RWPE1 (cell line): ENCODE data around the gene LEF1.

Experiments used
- CTCF ChIA-PET: fragments of 350-600 bp; sonication (Branson Sonifier 250); formaldehyde crosslinking; extraction: SDS; loops from one replicate; lab custom pipeline; 2021; lab: Yijun Ruan, JAX
- POLR2A ChIA-PET: fragments of 400-600 bp; formaldehyde crosslinking; extraction: SDS; loops from one replicate; lab custom pipeline; 2020; ENCODE audit warnings: antibody characterized with exemption; ENCODE audit not compliant: low non-redundant PET; lab: Yijun Ruan, JAX
- DNase-seq: peaks from one replicate; pipeline ENCODE4 v3.0.0; 2012; ENCODE audit warnings: low spot score
- H3K27ac ChIP-seq: fragments of 450-650 bp; 2 replicates; pipeline ENCODE4 v1.5.1; 2017
- TF ChIP-seq, protein P1 (sequence below): fragments of 450-650 bp; conservative IDR thresholded peaks from 2 replicates; pipeline ENCODE4 v1.5.1; 2017; ENCODE audit warnings: low read depth, mild to moderate bottlenecking

The LEF1 gene

DNA sequence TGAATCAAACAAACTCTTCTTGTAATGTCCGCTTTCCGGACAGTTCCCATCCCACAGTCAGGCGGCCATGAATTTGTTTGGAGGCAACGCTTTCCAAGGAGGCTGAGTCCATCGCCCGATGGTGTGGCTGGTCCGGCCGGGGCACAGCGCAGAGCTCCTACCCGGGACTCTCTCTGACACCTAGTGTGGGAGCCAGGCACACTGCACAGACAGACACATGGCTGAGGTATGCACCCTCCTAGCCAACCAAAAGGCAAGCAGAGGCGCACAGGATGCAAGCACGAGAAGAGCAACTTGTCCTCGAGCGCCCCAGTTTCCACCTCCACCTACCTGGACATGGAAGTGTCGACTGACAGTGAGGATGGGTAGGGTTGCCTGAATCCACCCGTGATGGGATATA, 87.5 kb downstream of the LEF1 start:
- no peak overlapping the region for H3K27ac ChIP-seq
- POLR2A ChIA-PET = no interaction called here
- CTCF ChIA-PET = no interaction called here
- TF ChIP-seq, protein P1, sequence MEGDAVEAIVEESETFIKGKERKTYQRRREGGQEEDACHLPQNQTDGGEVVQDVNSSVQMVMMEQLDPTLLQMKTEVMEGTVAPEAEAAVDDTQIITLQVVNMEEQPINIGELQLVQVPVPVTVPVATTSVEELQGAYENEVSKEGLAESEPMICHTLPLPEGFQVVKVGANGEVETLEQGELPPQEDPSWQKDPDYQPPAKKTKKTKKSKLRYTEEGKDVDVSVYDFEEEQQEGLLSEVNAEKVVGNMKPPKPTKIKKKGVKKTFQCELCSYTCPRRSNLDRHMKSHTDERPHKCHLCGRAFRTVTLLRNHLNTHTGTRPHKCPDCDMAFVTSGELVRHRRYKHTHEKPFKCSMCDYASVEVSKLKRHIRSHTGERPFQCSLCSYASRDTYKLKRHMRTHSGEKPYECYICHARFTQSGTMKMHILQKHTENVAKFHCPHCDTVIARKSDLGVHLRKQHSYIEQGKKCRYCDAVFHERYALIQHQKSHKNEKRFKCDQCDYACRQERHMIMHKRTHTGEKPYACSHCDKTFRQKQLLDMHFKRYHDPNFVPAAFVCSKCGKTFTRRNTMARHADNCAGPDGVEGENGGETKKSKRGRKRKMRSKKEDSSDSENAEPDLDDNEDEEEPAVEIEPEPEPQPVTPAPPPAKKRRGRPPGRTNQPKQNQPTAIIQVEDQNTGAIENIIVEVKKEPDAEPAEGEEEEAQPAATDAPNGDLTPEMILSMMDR = no peak
- no peak for DNase-seq

DNA sequence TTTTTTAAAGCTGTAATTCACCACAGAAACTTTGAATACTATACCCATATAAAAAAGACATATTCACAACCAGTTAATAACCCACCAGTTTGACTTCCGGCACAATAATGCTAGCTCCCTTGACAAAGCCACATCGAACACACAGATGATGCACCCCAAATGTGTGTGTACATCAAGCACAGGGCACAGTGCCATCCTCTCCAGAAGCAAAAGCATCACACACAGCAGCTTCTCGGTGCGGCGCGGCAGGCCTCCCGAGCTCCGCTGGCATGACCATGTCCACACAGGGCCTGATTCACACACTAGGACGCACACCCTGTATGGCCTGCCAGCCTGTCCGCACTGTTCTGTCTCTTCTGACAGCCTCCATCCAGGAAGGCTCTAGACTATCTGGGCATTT, 88.0 kb downstream of the LEF1 start:
- TF ChIP-seq, protein P1 = no peak
- no peak for DNase-seq
- no peak overlapping the region for H3K27ac ChIP-seq
- ChIA-PET CTCF (no interaction called here), POLR2A (no interaction called here)

DNA sequence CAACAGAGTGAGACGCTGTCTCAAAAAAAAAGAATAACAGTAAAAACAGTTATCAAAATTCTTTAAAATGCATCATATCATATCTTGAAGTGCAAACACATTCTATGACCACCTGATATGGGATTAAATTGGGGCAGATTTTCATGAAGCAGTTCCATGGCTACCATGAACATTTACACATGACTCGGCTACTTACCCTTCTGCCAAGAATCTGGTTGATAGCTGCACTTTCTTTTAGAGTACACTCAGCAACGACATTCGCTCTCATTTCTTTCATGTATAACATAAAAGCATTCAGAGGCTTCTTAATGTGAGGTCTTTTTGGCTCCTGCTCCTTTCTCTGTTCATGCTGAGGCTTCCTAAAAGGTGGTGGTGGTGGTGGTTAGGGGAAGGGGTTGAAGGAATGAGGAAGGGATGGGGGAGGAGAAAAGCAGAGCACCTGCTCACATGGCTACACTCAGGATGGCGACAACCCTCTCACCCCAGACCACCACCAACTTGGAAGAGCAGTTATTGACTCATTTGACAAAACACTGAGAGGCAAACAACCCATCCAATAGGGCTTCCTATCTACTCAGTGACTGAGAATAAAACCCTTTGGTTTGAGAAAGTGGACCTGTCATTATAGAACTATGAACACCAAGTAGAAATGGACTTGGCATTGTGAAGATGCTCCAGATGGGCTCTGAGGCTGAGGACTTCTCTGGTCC, 90.6 kb downstream of the LEF1 start:
- TF ChIP-seq, protein P1 = no peak
- ChIA-PET CTCF (no interaction called here), POLR2A (no interaction called here)
- no peak for DNase-seq
- no peak overlapping the region for H3K27ac ChIP-seq

DNA sequence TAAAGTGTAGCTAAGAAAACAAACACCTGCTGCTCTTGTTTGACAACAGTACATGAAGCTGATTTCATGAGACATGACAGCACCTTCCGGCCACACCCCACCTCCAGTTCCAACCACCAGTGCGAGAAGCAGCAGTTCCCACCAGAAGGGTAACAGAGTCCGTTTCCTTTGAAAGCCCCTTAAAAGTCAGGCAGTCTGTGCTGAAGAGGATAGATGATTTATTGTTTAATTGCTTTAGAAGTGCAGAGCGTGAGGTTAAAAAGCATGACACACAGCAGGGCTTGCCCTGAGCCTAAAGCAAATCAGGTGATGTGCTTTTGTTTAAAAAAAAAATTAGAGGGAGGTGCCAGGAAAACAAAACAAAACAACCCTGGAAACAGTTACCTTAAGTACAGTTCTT, 96.4 kb downstream of the LEF1 start:
- TF ChIP-seq, protein P1 = no peak
- H3K27ac ChIP-seq = no peak overlapping the region
- POLR2A ChIA-PET = no interaction called here
- CTCF ChIA-PET = no interaction called here
- DNase-seq = no peak

DNA sequence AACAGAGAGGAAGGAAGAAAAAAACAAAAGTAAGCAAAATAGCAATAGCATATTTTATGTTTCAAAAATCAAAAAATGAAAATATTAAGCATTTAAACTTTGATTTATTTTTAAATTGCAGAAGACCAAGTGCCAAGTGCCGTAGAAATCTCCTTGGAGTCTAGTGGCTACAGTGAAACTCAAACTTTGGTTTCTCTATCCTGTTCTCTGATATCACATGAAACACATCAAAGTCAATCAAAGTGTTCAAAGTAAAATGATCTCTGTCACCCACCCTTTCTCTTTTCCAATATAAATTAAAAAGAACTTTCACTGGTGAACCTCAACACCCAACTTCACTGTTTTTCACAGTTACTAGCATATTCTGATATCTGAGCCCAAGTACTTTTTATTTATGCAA, 98.0 kb downstream of the LEF1 start:
- ChIA-PET POLR2A (no interaction called here), CTCF (no interaction called here)

DNA sequence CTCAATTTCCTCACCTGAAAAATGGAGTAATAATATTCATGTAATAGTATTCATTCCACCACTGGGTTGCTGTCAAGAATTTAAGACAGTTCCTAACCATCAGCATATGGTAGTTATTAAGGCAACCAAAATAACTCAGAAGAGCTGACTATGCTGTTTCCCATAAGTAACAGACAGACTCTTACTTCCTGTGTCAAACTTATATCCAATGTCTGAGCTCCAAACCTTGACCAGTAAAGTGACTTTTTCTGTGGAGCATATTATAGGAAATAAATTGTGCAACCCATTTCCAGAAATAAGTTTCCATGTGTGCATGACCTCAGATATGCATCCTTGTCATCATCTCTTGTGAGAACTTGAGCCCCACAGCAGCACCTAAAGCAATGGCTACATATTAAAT, 100.3 kb downstream of the LEF1 start:
- TF ChIP-seq, protein P1 = no peak
- POLR2A ChIA-PET = no interaction called here
- DNase-seq = no peak
- CTCF ChIA-PET = interaction anchor here (0.7 kb wide), 1 partner anchor 163 kb away, joined by 3 read pairs; no protein-coding TSS in a partner anchor
- H3K27ac ChIP-seq = no peak overlapping the region

More for the DNA sequence above, 98.0 kb downstream of the LEF1 start:
- no peak for DNase-seq
- no peak overlapping the region for H3K27ac ChIP-seq
- TF ChIP-seq, protein P1 = no peak
